Central memory CD4-positive, alpha-beta T cell (primary cell): ENCODE results near the gene EME2.

Source experiments
- DNase-seq: peaks from one replicate; pipeline ENCODE4 v3.0.0; 2022

Gene EME2

GRCh38 chr16:1745900-1746692 is 26.5 kb upstream of the EME2 start:
- DNase-seq: no peak

- no peak for DNase-seq
Observed at GRCh38 chr16:1746693-1747195, 25.9 kb upstream of the EME2 start.

GRCh38 chr16:1747934-1748333 is 24.7 kb upstream of the EME2 start:
- no peak for DNase-seq

GRCh38 chr16:1749152-1750117 is 23.2 kb upstream of the EME2 start:
- no peak for DNase-seq

GRCh38 chr16:1751946-1752345 is 20.7 kb upstream of the EME2 start:
- DNase-seq: no peak

- no peak for DNase-seq
Observed at GRCh38 chr16:1752853-1753252, 19.8 kb upstream of the EME2 start.

- DNase-seq: no peak
Observed at GRCh38 chr16:1754204-1754603, 18.4 kb upstream of the EME2 start.

GRCh38 chr16:1757714-1758461 is 14.7 kb upstream of the EME2 start:
- no peak for DNase-seq

GRCh38 chr16:1758923-1759322 is 13.7 kb upstream of the EME2 start:
- DNase-seq: no peak

GRCh38 chr16:1759511-1759910 is 13.1 kb upstream of the EME2 start:
- no peak for DNase-seq

- DNase-seq: no peak
Observed at GRCh38 chr16:1760911-1761310, 11.7 kb upstream of the EME2 start.

- DNase-seq: no peak
Observed at GRCh38 chr16:1761751-1762150, 10.9 kb upstream of the EME2 start.

- DNase-seq: no peak
Observed at GRCh38 chr16:1762196-1762878, 10.3 kb upstream of the EME2 start.

GRCh38 chr16:1762879-1763520 is 9.6 kb upstream of the EME2 start:
- DNase-seq: no peak

GRCh38 chr16:1763521-1764511 is 8.8 kb upstream of the EME2 start:
- DNase-seq: no peak

GRCh38 chr16:1764971-1765370 is 7.6 kb upstream of the EME2 start:
- no peak for DNase-seq

GRCh38 chr16:1765826-1766225 is 6.8 kb upstream of the EME2 start:
- no peak for DNase-seq

- DNase-seq: no peak
Observed at GRCh38 chr16:1766231-1766630, 6.4 kb upstream of the EME2 start.

GRCh38 chr16:1766701-1767100 is 5.9 kb upstream of the EME2 start:
- DNase-seq: no peak
